Measurements from ENCODE around the gene JAML. TPM values are rescaled to one million over a fixed set of nuclear protein-coding genes. Genes with fewer than 3 reads are reported as not detected.

Gene JAML
- total RNA-seq, 4 donors from 2014 or later, result 3.2 to 15.1 (median 8.0) TPM

DNA sequence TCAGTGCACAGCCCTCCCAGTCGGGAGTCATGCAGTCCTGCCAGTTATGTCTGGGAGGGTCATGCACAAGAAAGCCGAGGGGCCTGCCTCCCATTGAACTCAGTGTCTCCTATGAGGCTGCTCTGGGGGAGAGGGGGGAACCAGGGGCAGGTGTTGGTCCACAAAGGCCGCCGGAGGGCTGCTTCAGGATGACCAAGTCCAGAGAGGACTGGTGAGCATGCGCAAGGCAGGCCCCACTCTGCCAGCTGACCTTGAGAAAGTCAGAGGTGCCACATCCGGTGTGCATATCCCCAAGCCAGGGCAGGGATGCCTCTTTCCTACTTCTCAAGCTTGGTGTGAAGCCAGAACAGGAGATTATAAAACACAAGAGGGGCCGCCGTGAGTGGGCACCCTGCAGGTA, 76.6 kb downstream of the JAML start:
- in situ Hi-C loops (cut with MboI; ENCODE audit: low pct_ligation_motif_present in 1 of 4, low pct_unique_long_range_greater_than_20kb in 1 of 4, low sequenced_read_pairs in 3 of 4), result loop anchor here in 2 of 4 donors (10.0 to 25.0 kb wide), 2 partner anchors 207 to 339 kb away; partner anchors contain the start of gene UBE4A (in 1 of the 2)
- DNase-seq, result no peak
- WGBS, 2 donors (ENCODE audit: low coverage in 1 of 2), result 84% methylated on average over 8 of the region's 8 CpGs; no CpG with 5 or more reads in 1 of the 2 donors
- H3K36me3 ChIP-seq, result no peaks in the 10 kb centered on the region
- no peaks in the 10 kb centered on the region for H3K9me3 ChIP-seq
- H3K27me3 ChIP-seq, result peaks cover 63% of the 10 kb centered on the region
- no peak overlapping the region for H3K4me3 ChIP-seq
- H3K27ac ChIP-seq, result no peak overlapping the region
- peaks cover 0 to 25% (median 22%) of the 10 kb centered on the region in 4 donors for H3K4me1 ChIP-seq
- no peak for TF ChIP-seq EP300 (IDR thresholded peaks at IDR 0.05; ENCODE audit: low read depth)
- no peak for TF ChIP-seq POLR2A (IDR thresholded peaks at IDR 0.05)
- no peak for TF ChIP-seq POLR2AphosphoS5 (IDR thresholded peaks at IDR 0.05)
- TF ChIP-seq, protein P1, sequence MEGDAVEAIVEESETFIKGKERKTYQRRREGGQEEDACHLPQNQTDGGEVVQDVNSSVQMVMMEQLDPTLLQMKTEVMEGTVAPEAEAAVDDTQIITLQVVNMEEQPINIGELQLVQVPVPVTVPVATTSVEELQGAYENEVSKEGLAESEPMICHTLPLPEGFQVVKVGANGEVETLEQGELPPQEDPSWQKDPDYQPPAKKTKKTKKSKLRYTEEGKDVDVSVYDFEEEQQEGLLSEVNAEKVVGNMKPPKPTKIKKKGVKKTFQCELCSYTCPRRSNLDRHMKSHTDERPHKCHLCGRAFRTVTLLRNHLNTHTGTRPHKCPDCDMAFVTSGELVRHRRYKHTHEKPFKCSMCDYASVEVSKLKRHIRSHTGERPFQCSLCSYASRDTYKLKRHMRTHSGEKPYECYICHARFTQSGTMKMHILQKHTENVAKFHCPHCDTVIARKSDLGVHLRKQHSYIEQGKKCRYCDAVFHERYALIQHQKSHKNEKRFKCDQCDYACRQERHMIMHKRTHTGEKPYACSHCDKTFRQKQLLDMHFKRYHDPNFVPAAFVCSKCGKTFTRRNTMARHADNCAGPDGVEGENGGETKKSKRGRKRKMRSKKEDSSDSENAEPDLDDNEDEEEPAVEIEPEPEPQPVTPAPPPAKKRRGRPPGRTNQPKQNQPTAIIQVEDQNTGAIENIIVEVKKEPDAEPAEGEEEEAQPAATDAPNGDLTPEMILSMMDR (IDR thresholded peaks at IDR 0.05), result no peak
- intact Hi-C loops (cut with DNase I; ENCODE audit: low total_unique reads), result no loop called here

DNA sequence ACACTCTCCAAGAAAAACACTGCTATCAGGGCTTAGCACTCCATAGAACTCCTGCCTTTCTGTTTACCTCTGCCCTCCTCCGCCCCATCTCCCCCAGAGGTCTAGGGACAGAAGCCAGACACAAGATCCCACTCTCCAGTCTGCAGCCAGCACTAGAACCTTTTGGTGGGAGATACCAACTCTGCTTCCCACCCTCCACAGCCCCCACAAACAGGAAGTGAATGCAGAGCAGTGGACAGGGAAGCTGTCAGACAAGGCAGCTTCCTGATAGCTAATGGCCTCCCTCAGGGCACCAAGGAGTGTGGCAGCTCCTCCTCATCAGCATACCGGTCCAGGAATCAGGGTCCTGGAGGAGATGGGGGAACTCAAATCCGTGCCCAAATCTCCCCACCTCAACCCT, 77.3 kb downstream of the JAML start:
- in situ Hi-C loops (cut with MboI; ENCODE audit: low pct_ligation_motif_present in 1 of 4, low pct_unique_long_range_greater_than_20kb in 1 of 4, low sequenced_read_pairs in 3 of 4), result loop anchor here in 2 of 4 donors (10.0 to 25.0 kb wide), 2 partner anchors 207 to 340 kb away; partner anchors contain the start of gene UBE4A (in 1 of the 2)
- H3K27me3 ChIP-seq, result peaks cover 63% of the 10 kb centered on the region

GRCh38 chr11:118146554-118146953, 78.3 kb downstream of the JAML start:
- Histone ChIP-seq H3K36me3 (no peaks in the 10 kb centered on the region), H3K27ac (no peak overlapping the region), H3K9me3 (no peaks in the 10 kb centered on the region), H3K27me3 (peaks cover 63% of the 10 kb centered on the region), H3K4me1 (peaks cover 0 to 8% (median 7%) of the 10 kb centered on the region in 4 donors), H3K4me3 (no peak overlapping the region)
- intact Hi-C loops (cut with DNase I; ENCODE audit: low total_unique reads) (no loop called here), in situ Hi-C loops (cut with MboI; ENCODE audit: low pct_ligation_motif_present in 1 of 4, low pct_unique_long_range_greater_than_20kb in 1 of 4, low sequenced_read_pairs in 3 of 4) (loop anchor here in 2 of 4 donors (10.0 to 25.0 kb wide), 2 partner anchors 208 to 341 kb away; partner anchors contain the start of gene UBE4A (in 1 of the 2))
- WGBS, 2 donors (ENCODE audit: low coverage in 1 of 2), result 95 to 97% methylated on average over 4 to 6 of the region's 6 CpGs
- DNase-seq, result no peak
- TF ChIP-seq POLR2AphosphoS5 (IDR thresholded peaks at IDR 0.05) (no peak), EP300 (IDR thresholded peaks at IDR 0.05; ENCODE audit: low read depth) (no peak), POLR2A (IDR thresholded peaks at IDR 0.05) (no peak)
- TF ChIP-seq, protein P1 (IDR thresholded peaks at IDR 0.05), result no peak

More for the DNA sequence above, 77.3 kb downstream of the JAML start:
- Histone ChIP-seq H3K36me3 (no peaks in the 10 kb centered on the region), H3K4me1 (peaks cover 0 to 18% (median 14%) of the 10 kb centered on the region in 4 donors), H3K9me3 (no peaks in the 10 kb centered on the region), H3K4me3 (no peak overlapping the region), H3K27ac (no peak overlapping the region)
- WGBS, 2 donors (ENCODE audit: low coverage in 1 of 2), result 76 to 92% methylated on average over 2 to 3 of the region's 3 CpGs
- no peak for DNase-seq
- intact Hi-C loops (cut with DNase I; ENCODE audit: low total_unique reads), result no loop called here
- TF ChIP-seq, protein P1 (IDR thresholded peaks at IDR 0.05), result no peak
- TF ChIP-seq POLR2AphosphoS5 (IDR thresholded peaks at IDR 0.05), result no peak
- no peak for TF ChIP-seq EP300 (IDR thresholded peaks at IDR 0.05; ENCODE audit: low read depth)
- TF ChIP-seq POLR2A (IDR thresholded peaks at IDR 0.05), result no peak

- 0 to 1% methylated on average over 1 to 66 of the region's 78 CpGs for WGBS, 2 donors (ENCODE audit: low coverage in 1 of 2)
- H3K4me3 ChIP-seq, result peak overlapping the region; percentile 40 to 68 (median 54)
- in situ Hi-C loops (cut with MboI; ENCODE audit: low pct_ligation_motif_present in 1 of 4, low pct_unique_long_range_greater_than_20kb in 1 of 4, low sequenced_read_pairs in 3 of 4) (loop anchor here in 2 of 4 donors (10.0 to 25.0 kb wide), 2 partner anchors 209 to 342 kb away; partner anchors contain the start of gene UBE4A (in 1 of the 2)), intact Hi-C loops (cut with DNase I; ENCODE audit: low total_unique reads) (loop anchor here (2.0 kb wide), 1 partner anchor 25 kb away; no protein-coding TSS in a partner anchor)
- H3K4me1 ChIP-seq, result peaks cover 0 to 8% (median 7%) of the 10 kb centered on the region in 4 donors
- DNase-seq, result peak; percentile 96
- TF ChIP-seq EP300 (IDR thresholded peaks at IDR 0.05; ENCODE audit: low read depth), result no peak
- peak in 2 of 3 donors; percentile 20 to 34 for TF ChIP-seq POLR2AphosphoS5 (IDR thresholded peaks at IDR 0.05)
- TF ChIP-seq, protein P1 (IDR thresholded peaks at IDR 0.05), result peak; percentile 87 to 97 (median 93)
- H3K27me3 ChIP-seq, result peaks cover 67% of the 10 kb centered on the region
- no peaks in the 10 kb centered on the region for H3K36me3 ChIP-seq
- H3K27ac ChIP-seq, result peak overlapping the region; percentile 18 to 46 (median 44)
- H3K9me3 ChIP-seq, result no peaks in the 10 kb centered on the region
These were observed 79.3 kb downstream of the JAML start for GRCh38 chr11:118145285-118146227.
